ENCODE results near the gene HABP2. TPM values are rescaled to one million over a fixed set of nuclear protein-coding genes. Genes with fewer than 3 reads are reported as not detected.

The HABP2 gene
- total RNA-seq, 4 donors from 2014 or later, result under 0.01 to 0.09 TPM; not detected in 2

DNA sequence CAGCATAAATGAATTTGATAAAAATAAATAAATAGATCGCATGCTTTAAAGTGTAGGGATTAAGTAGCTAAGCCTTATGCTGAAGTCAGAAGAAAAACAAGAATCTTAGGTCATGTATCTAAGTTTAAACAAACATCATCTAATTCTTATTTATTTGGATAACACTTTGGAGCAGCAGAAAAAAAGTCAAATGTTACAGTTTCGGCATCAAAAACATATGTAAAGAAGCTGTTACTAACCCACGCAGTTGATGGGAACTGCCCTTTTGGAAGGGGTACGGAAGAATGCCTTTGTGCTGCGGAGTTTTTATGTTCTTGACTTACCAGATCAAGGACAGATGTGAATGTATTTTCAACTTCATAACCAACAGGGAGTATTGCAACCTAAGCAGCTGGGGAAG, 37.3 kb upstream of the HABP2 start:
- no peaks in the 10 kb centered on the region for H3K27me3 ChIP-seq
- peaks cover 0 to 9% (median 5%) of the 10 kb centered on the region in 3 donors for H3K9me3 ChIP-seq
- intact Hi-C loops (cut with DNase I), result no loop called here
- no peak for DNase-seq
- H3K4me1 ChIP-seq, result peaks cover 0 to 3% (median 0%) of the 10 kb centered on the region in 3 donors
- WGBS, 2 donors, result 47 to 59% methylated on average over 5 of the region's 5 CpGs
- no peak overlapping the region for H3K4me3 ChIP-seq
- H3K27ac ChIP-seq, result no peak overlapping the region
- TF ChIP-seq, protein P1, sequence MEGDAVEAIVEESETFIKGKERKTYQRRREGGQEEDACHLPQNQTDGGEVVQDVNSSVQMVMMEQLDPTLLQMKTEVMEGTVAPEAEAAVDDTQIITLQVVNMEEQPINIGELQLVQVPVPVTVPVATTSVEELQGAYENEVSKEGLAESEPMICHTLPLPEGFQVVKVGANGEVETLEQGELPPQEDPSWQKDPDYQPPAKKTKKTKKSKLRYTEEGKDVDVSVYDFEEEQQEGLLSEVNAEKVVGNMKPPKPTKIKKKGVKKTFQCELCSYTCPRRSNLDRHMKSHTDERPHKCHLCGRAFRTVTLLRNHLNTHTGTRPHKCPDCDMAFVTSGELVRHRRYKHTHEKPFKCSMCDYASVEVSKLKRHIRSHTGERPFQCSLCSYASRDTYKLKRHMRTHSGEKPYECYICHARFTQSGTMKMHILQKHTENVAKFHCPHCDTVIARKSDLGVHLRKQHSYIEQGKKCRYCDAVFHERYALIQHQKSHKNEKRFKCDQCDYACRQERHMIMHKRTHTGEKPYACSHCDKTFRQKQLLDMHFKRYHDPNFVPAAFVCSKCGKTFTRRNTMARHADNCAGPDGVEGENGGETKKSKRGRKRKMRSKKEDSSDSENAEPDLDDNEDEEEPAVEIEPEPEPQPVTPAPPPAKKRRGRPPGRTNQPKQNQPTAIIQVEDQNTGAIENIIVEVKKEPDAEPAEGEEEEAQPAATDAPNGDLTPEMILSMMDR (IDR thresholded peaks at IDR 0.05), result no peak
- no peak for TF ChIP-seq POLR2A (IDR thresholded peaks at IDR 0.05)
- no peaks in the 10 kb centered on the region for H3K36me3 ChIP-seq

DNA sequence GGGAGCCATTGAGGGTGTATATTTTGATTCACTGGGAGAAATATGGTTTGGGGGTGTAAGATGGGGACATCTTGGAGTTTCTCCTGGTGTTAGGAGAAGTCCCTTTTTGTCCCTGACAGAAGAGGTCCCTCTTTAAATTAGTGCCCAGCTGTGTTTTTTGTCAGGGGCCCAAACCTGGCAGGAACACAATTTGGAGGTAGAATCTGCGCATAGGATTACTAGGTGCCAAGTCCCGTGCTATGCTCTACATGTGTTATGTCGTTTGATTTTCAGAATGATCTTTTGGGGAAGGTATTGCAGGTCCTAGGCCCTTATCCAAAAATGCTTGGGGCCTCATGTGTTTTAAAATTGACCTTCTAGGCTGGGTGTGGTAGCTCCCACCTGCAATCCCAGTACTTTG, 36.8 kb upstream of the HABP2 start:
- Histone ChIP-seq H3K4me3 (no peak overlapping the region), H3K27me3 (no peaks in the 10 kb centered on the region), H3K9me3 (peaks cover 0 to 6% (median 5%) of the 10 kb centered on the region in 3 donors), H3K36me3 (no peaks in the 10 kb centered on the region), H3K27ac (no peak overlapping the region), H3K4me1 (peaks cover 0 to 7% (median 0%) of the 10 kb centered on the region in 3 donors)
- no peak for DNase-seq
- TF ChIP-seq, protein P1 (IDR thresholded peaks at IDR 0.05), result no peak
- no peak for TF ChIP-seq POLR2A (IDR thresholded peaks at IDR 0.05)
- intact Hi-C loops (cut with DNase I), result no loop called here
- 57 to 81% methylated on average over 2 to 3 of the region's 3 CpGs for WGBS, 2 donors

GRCh38 chr10:113517165-113517900, 35.5 kb upstream of the HABP2 start:
- intact Hi-C loops (cut with DNase I), result no loop called here
- H3K9me3 ChIP-seq, result no peaks in the 10 kb centered on the region
- H3K27me3 ChIP-seq, result no peaks in the 10 kb centered on the region
- WGBS, 2 donors, result 90% methylated on average over 9 of the region's 10 CpGs
- no peak overlapping the region for H3K27ac ChIP-seq
- H3K4me3 ChIP-seq, result no peak overlapping the region
- TF ChIP-seq, protein P1 (IDR thresholded peaks at IDR 0.05), result no peak
- TF ChIP-seq POLR2A (IDR thresholded peaks at IDR 0.05), result no peak
- DNase-seq, result no peak
- H3K36me3 ChIP-seq, result no peaks in the 10 kb centered on the region
- H3K4me1 ChIP-seq, result peaks cover 0 to 8% (median 0%) of the 10 kb centered on the region in 3 donors

DNA sequence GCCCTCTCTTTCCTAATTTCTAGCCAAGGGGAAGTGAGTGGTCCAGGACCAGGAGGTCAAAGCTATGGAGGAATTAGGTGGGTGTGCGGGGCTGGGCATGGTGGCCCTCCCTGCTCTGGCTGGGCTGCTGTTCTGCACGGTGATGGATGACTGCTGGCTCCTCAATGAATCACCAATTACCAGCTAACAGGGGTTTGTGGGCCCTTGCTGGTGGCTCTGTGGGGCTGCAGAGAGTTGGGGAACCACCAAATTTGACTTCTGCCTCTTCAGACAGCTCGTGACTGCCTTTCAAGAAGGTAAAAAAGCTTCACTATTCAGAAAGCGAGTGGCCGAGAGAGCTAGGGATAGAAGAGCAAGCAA, 35.0 kb upstream of the HABP2 start:
- peaks cover 0 to 8% (median 0%) of the 10 kb centered on the region in 3 donors for H3K4me1 ChIP-seq
- H3K9me3 ChIP-seq, result no peaks in the 10 kb centered on the region
- no peak overlapping the region for H3K27ac ChIP-seq
- no peaks in the 10 kb centered on the region for H3K27me3 ChIP-seq
- WGBS, 2 donors, result 52 to 57% methylated on average over 4 to 5 of the region's 5 CpGs
- no peak for TF ChIP-seq POLR2A (IDR thresholded peaks at IDR 0.05)
- TF ChIP-seq, protein P1 (IDR thresholded peaks at IDR 0.05), result no peak
- no peak for DNase-seq
- intact Hi-C loops (cut with DNase I), result no loop called here
- no peaks in the 10 kb centered on the region for H3K36me3 ChIP-seq
- no peak overlapping the region for H3K4me3 ChIP-seq

GRCh38 chr10:113518415-113518814, 34.4 kb upstream of the HABP2 start:
- no peak for DNase-seq
- H3K36me3 ChIP-seq, result no peaks in the 10 kb centered on the region

More at GRCh38 chr10:113518415-113518814, 34.4 kb upstream of the HABP2 start:
- 65 to 87% methylated on average over 3 of the region's 3 CpGs for WGBS, 2 donors
- Histone ChIP-seq H3K4me1 (peaks cover 0 to 8% (median 0%) of the 10 kb centered on the region in 3 donors), H3K27ac (no peak overlapping the region), H3K27me3 (no peaks in the 10 kb centered on the region), H3K4me3 (no peak overlapping the region), H3K9me3 (no peaks in the 10 kb centered on the region)
- intact Hi-C loops (cut with DNase I), result no loop called here
- TF ChIP-seq, protein P1 (IDR thresholded peaks at IDR 0.05), result no peak
- no peak for TF ChIP-seq POLR2A (IDR thresholded peaks at IDR 0.05)
